PC-9 (cell line): Measurements from ENCODE around the gene SLC25A34.

ENCODE experiments used
- EZH2 ChIP-seq: fragments of 200-600 bp; sonication (generic); IDR thresholded peaks from 2 replicates; pipeline ENCODE4 v1.8.0; 2017; ENCODE audit warnings: antibody characterized with exemption, low read depth
- TF ChIP-seq, protein P1 (sequence below): fragments of 200-600 bp; sonication (generic); conservative IDR thresholded peaks from 2 replicates; pipeline ENCODE4 v1.6.1; 2017; ENCODE audit warnings: mixed run types, antibody characterized with exemption, mild to moderate bottlenecking, moderate library complexity

DNA sequence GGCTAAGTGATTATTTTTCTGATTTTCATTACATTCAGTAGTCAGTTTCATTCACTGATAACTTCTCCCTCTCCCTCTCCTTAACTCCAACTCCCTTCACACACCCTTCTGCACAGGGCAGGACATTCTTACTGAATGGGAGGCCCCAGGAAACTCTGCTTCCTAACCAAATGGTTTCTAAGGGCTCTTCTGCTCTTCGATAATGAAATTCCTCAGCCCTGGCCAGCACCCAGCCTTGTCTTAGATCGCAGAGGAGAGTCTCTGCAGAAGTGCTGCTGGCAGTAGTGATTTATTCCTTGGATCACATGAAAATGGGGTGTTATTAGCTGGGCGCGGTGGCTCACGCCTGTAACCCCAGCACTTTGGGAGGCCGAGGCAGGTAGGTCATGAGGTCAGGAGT, 35.5 kb upstream of the SLC25A34 start:
- TF ChIP-seq, protein P1, sequence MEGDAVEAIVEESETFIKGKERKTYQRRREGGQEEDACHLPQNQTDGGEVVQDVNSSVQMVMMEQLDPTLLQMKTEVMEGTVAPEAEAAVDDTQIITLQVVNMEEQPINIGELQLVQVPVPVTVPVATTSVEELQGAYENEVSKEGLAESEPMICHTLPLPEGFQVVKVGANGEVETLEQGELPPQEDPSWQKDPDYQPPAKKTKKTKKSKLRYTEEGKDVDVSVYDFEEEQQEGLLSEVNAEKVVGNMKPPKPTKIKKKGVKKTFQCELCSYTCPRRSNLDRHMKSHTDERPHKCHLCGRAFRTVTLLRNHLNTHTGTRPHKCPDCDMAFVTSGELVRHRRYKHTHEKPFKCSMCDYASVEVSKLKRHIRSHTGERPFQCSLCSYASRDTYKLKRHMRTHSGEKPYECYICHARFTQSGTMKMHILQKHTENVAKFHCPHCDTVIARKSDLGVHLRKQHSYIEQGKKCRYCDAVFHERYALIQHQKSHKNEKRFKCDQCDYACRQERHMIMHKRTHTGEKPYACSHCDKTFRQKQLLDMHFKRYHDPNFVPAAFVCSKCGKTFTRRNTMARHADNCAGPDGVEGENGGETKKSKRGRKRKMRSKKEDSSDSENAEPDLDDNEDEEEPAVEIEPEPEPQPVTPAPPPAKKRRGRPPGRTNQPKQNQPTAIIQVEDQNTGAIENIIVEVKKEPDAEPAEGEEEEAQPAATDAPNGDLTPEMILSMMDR, result no peak
- no peak for TF ChIP-seq EZH2
